ENCODE results near the gene SLIT3.
"Not testable (repeated sequence)": the region's sequence is repeated elsewhere in the genome, so short reads cannot be mapped to it uniquely, and the experiment has no call there.

Gene SLIT3

GRCh38 chr5:168752416-168753190 lies 548.3 kb downstream of the SLIT3 start:
- TF ChIP-seq CTCF (conservative IDR thresholded peaks at IDR 0.05; ENCODE audit: low read depth, low read length), result no peak
- no peak for DNase-seq (ENCODE audit: low read depth)
- no peak overlapping the region for H3K4me3 ChIP-seq (ENCODE audit: low read depth, low read length)

- TF ChIP-seq CTCF (conservative IDR thresholded peaks at IDR 0.05; ENCODE audit: low read depth, low read length), result no peak
- no peak for DNase-seq (ENCODE audit: low read depth)
- H3K4me3 ChIP-seq (ENCODE audit: low read depth, low read length), result no peak overlapping the region
These were observed 548.9 kb downstream of the SLIT3 start for GRCh38 chr5:168752012-168752411.

- TF ChIP-seq CTCF (conservative IDR thresholded peaks at IDR 0.05; ENCODE audit: low read depth, low read length), result no peak
- no peak for DNase-seq (ENCODE audit: low read depth)
- no peak overlapping the region for H3K4me3 ChIP-seq (ENCODE audit: low read depth, low read length)
These were observed 550.0 kb downstream of the SLIT3 start for GRCh38 chr5:168750926-168751325.

GRCh38 chr5:168749391-168750100 lies 551.4 kb downstream of the SLIT3 start:
- DNase-seq (ENCODE audit: low read depth), result no peak
- H3K4me3 ChIP-seq (ENCODE audit: low read depth, low read length), result no peak overlapping the region
- TF ChIP-seq CTCF (conservative IDR thresholded peaks at IDR 0.05; ENCODE audit: low read depth, low read length), result no peak

GRCh38 chr5:168747987-168748777 lies 552.8 kb downstream of the SLIT3 start:
- peak; percentile 46 for TF ChIP-seq CTCF (conservative IDR thresholded peaks at IDR 0.05; ENCODE audit: low read depth, low read length)
- no peak overlapping the region for H3K4me3 ChIP-seq (ENCODE audit: low read depth, low read length)
- DNase-seq (ENCODE audit: low read depth), result peak; percentile 4

- no peak for DNase-seq (ENCODE audit: low read depth)
These were observed 553.9 kb downstream of the SLIT3 start for GRCh38 chr5:168746893-168747640.

GRCh38 chr5:168746126-168746892 lies 554.6 kb downstream of the SLIT3 start:
- DNase-seq (ENCODE audit: low read depth); H3K4me3 ChIP-seq (ENCODE audit: low read depth, low read length): not testable (repeated sequence)

More at GRCh38 chr5:168746893-168747640, 553.9 kb downstream of the SLIT3 start:
- no peak overlapping the region for H3K4me3 ChIP-seq (ENCODE audit: low read depth, low read length)
- TF ChIP-seq CTCF (conservative IDR thresholded peaks at IDR 0.05; ENCODE audit: low read depth, low read length), result no peak
